Measurements from ENCODE around the gene ADGRG7.
A peak's percentile ranks its signal among the peaks of the same experiment; 100 is the strongest.

The ADGRG7 gene

DNA sequence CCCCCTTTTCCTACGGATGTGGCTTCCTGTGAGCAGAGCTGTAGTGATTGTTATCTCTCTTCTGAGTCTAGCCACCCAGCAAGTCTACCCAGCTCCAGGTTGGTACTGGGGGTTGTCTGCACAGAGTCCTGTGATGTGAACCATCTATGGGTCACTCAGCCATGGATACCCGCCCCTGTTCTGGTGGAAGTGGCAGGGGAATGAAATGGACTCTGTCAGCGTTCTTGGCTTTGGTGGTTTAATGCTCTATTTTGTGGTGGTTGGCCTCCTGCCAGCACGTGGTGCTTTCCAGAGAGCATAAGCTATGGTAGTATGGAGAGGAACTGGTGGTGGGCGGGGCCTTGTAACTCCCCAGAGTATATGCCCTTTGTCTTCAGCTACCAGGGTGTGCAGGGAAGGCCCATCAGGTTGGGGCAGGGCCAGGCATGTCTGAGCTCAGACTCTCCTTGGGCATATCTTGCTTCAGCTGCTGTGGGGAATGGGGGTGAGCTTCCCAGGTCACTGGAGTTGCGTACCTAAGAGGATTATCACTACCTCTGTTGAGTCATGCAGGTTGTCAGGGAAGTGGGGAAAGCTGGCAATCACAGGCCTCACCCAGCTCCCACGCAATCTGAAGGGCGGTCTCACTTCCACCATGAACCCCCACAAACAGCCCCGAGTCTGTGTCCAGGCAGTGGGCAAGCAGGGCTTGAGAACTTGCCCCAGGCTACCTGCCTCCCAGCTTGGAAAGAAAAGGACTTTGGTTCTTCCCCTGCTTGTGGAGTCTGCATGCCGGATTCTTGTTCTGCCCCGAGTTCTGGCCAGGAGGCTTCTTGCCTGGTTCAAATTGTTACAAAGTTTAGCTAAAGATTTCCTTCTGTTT lies 9.0 kb upstream of the ADGRG7 start:
- DNase-seq (ENCODE audit: low spot score) = no peak

DNA sequence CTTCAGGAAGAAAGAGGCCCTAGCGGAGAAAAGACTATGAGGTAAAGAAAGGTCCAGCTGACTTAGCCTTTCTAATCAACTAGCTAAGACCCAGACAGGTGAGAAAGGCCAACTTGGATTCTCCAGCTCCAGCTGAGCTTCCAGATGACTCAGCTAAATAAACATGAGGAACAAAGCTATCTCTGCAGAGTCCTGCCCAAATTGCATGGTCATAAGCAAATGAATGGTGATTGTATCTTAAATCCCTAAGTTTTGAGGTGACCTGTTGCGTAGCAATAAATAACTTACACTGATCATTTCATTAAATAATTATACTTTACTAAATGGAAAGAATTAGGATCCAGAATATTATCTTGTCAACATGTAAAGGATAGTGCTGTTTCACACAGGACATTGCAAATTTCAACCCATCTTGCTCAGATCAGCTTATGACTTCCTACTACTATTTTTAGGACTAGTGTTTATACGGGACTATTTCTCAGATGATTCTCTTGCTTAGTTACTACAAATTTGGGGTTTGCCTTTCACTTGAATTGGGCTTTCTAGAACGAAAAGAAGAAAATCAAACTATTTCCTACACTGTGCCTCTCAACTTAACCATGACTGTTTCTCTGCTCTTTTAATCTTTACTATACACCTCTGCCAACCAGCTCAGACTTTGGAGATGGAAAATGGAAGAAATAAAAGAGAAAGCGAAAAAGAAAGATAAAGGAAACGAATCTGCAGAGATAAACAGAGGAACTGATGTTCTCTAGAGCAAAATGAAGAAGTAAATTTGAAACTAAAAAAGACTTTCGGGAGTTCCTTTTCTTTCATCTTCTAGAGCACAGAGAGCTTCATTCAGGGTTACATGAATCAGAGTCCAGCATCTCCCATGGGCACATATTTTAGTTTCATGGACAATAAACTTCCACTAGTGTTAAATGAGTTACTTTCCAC lies 6.6 kb upstream of the ADGRG7 start:
- DNase-seq (ENCODE audit: low spot score) = peak; percentile 2

DNA sequence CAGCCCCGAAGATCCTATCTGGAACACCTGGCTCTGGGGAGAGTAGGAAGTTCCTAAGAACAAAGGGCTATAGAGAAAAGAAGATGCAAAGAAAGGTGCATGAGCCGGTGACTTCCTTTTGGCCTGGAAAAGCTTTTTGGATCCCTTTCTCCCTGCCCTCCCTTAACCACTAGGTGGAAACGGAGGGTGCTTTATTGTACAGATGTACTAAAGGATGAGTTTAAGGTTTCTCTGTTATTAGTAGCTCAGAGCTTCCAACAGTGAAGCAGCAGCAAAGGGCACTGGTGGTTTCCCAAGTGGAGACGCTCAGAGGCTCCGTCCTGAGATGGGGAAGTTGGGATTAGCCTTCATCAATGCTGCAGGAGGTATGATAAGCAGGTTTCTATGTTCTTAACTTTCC lies 5.9 kb upstream of the ADGRG7 start:
- peak; percentile 6 for DNase-seq (ENCODE audit: low spot score)

DNA sequence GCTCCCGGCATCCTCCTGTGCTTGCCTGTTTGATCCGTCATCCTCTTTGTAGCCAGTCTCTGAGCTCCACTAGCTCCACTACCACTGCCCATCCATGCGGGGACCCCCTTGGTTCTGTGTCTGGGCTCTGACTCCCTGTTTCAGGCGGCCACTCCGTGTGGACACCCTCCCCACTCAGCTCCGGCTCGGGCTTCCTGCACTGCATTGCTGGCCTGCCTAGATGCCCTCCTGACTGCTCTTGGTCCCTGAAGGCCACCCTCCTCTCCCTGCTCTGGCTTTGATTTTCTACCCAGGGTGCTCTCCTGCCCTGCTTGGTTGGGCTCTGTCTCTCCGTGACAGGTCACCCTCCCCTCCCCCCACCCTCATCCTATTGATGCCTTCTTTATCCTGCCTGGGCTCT lies 4.0 kb upstream of the ADGRG7 start:
- no peak for DNase-seq (ENCODE audit: low spot score)

DNA sequence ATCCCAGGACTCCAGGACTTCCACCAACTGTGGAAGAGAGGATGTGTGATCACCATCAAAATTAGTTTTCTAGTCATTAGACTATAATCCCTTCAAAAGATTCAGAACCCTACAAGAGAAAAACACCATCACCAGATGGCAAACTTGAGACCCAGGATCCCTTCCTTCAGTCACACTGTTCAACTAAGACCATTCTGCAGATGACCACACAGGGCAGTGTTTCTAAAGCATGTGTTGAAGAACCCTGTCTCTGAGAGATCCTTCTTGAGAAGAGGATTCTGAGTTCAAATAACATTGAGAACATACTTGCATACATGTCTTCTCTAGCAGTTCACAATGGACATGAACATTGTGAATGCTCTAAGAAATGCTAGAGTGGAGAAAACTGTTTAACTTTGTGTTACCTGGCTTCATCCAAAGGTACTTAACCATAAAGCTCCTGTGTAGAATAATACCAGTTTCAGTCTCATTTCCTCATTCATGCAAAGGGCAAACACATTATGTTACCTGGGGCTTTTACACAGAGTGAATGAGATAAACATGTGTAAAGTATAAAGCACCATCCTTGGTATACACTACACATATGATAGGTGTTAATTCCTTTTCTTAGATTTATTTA lies 2.4 kb upstream of the ADGRG7 start:
- DNase-seq (ENCODE audit: low spot score) = no peak

DNA sequence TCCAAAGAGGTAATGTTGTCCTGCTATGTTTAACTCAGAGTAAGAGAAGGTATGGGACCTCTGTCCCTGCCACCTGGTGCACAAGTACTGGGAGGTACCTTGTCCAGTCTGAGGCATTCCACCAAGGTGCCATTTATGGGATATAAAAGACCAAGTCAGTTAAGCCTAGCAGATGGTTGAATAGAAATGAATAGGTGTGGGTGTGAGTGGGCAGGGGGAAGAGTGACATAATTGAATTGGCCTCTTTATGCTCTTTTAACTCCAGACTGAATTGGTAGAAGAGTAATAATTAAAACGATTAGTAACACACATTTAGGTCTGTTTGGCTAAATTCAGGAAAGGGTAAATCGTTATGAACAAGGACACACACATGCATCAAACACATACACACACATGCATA lies 562 bp downstream of the ADGRG7 start:
- no peak for DNase-seq (ENCODE audit: low spot score)

DNA sequence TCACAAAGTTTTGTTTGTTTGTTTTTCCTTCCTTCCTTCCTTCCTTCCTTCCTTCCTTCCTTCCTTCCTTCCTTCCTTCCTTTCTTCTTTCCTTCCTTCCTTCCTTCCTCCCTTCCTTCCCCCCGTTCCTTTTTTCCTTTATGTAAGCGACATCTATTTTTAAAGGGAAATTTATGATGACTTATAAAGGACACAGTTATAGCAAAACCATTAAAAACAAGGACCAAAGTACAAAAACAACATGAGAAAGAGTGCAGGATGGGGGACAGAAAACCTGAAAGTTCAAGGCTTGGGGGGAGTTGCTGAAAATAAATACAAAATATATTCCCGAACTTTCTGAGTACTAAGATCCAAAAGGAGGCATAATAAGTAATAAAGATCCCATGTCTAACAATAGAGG lies 1.8 kb downstream of the ADGRG7 start:
- DNase-seq (ENCODE audit: low spot score) = no peak

DNA sequence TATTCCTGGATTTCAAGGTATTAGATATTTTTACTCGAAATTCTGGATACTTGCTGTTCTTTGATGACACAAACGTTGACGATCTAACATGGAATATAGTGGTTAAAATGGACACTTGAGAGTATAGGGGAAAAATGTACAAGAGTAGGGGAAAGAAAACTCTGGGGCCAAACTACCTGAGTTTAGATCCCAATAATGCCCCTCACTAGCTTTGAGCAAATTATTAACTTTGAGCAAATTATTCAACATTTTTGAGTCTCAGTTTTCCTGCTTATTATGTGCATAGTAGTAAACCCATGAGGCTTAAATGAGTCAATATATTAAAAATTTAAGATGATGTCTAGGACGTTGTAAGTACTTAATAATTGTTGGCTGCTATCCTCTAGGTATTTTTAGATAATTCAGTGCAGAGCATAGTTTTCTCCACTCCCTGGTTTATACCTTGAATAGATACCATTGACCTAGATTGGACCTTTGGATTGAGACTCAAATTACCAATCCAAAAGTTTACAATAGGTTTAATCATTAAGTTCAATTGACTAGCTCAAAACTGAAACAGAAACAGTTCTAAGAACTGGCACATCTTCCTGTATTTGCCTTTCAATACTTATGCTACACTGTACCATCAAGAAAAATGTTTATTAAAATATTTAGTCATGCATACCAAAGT lies 4.5 kb downstream of the ADGRG7 start:
- no peak for DNase-seq (ENCODE audit: low spot score)

DNA sequence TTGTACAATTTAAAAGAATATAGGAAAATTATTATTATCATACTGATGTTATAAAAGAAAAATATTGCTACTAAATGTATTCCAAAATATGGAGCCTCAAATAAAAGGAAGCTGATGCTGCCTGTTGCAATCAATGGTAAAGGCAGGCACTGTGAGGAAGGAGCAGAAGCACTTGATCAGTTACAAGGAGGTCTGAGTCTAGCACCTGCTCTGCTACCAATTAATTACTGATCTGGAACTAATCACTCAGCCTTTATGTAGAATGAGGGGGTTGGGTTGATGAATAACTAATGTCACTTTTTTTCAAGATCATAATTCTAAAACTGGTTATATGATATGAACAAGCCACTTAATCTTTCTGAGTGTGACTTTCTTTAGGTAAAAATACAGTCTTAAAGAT lies 5.5 kb downstream of the ADGRG7 start:
- DNase-seq (ENCODE audit: low spot score) = no peak

DNA sequence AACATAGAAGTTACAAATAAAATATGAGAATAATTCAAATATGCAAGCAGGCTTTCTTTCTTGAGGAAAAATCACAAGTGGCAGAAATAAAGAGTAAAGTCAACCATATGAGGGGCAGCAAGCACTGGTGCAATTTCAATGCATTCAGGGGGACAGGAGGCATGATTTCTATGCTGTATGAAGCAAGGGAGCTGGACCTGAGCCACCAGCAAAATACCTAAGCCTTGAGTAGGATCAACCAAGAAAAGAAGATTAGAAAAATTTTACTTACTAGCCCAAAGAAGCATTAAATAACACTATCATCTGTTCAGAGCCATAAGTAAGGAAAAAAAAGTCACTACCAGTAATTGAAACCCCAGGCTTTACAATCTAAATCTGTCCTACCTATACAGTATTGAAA lies 6.3 kb downstream of the ADGRG7 start:
- DNase-seq (ENCODE audit: low spot score) = no peak

DNA sequence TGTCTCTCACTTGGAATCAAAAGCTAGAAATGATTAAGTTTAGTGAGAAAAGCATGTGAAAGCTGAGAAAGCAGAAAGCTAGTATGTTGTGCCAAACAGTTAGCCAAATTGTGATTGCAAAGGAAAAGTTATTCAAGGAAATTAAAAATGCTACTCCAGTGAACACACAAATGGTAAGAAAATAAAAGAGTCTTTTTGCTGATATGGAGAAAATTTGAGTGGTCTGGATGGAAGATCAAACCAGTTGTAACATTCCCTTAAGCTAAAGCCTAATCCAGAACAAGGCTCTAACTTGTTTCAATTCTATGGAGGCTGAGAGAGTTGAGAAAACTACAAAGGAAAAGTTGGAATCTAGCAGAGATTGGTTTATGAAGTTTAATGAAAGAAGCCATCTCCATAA lies 11.8 kb downstream of the ADGRG7 start:
- DNase-seq (ENCODE audit: low spot score) = no peak

DNA sequence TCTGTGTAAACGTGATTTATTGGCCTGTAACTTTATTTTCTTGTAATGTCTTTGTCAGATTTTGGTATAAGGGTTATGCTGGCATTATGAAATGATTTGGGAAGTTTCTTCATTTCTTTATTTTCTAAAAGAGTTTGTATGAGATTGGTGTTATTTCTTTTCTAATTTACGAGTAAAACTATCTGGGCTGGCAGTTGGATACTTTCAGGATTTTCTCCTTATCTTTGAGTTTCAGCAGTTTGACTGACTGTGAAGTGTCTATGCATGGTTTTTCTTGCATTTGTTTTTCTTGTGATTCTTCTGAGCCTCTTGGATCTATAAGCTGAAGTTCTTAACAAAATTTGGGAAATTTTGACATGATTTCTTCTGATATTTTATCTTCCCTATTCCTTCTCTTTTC lies 18.1 kb downstream of the ADGRG7 start:
- DNase-seq (ENCODE audit: low spot score) = no peak

DNA sequence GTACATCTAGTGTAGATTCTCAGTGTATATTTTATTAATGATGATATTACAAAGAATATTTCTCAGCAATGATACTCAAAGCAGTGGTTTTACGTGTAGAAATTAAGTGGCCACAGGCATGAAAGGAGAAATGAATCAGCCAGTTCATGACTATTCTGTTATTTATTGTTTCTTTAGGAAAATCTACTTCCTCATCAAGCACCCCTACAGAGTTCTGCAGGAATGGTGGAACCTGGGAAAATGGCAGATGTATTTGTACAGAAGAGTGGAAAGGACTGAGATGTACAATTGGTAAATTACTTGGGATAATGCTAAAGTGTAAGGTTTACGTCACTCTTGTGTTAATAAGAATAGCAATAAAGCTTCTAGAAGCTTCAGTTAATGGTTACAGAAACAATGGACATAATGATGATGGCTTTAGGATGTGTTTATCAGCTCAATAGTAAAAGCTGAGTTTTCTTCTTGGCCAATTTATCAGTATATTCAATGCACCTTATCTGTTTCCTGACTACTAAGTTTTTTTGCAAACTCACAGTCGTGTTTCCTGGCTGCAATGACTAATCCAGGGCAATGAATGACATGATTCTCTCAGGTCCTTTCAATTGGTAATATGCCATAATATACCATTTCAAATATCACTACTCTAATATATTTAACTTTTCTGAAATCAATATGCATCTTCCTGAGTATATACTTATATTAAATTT lies 20.2 kb downstream of the ADGRG7 start:
- peak; percentile 60 for DNase-seq (ENCODE audit: low spot score)

DNA sequence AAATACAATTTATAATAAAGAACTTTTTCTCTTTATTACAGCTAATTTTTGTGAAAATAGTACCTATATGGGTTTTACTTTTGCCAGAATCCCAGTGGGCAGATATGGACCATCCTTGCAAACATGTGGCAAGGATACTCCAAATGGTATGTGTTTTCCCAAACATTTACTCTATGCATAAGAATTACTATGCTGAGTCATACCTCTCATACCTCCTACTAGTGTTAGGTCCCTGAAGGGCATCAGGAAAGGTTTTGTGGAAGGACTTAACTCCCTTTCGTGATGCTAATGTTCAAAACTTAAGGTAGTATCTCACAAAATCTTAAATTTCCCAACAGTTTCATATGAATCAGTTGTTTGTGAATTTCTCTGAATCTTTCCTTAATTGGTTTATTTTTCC lies 21.3 kb downstream of the ADGRG7 start:
- DNase-seq (ENCODE audit: low spot score) = no peak

DNA sequence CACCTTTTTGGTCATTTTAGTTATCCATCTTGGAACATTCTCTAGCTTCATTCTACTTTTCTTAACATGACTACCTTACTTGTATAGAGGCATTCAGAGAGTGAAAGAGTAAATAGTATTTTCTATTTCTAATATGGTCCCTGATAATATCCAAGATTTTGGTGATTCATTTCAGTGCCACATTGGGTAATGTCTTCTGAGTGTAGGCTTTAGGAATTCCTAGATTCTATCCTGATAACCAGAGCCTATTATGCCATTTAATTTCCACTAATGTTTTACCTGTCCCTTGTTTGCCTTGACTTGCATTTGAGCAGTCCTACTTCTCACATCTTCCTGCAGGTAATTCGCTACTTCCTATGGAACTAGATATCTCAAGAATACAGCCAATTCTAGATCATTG lies 21.8 kb downstream of the ADGRG7 start:
- no peak for DNase-seq (ENCODE audit: low spot score)

DNA sequence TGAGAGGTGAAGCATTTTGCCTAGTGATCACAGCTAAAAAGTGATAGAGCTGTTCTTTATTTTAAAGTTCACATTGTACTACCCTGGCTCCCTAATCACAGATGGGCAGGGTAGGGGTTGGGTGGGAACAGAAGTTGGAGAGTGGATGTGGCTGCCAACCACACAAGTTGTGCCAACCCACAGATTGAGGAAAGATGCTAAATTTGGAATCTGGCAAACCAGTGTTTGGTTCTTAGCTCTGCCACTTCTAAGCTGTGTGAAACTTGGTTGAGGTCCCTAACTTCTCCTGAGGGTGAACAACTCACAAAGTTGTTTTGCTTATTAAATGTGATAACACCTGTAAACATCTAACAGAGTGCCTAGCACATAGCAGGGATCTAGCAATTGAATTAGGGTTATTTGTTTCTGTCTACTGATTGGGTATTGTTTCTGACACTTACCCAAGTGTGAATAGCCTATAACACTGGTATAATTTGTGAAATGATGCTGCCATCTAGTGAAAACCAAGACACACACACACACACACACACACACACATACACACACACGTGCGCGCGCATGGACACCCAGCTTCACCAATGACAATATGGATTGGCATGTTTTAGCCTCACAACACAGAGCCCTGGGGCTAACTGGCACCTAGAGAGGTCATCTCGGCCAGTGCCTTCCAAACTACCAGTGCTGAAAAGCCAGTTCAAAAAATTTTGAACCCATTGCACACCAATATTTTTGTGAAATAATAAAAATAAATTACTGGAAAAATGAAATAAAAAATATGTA lies 25.3 kb downstream of the ADGRG7 start:
- no peak for DNase-seq (ENCODE audit: low spot score)

DNA sequence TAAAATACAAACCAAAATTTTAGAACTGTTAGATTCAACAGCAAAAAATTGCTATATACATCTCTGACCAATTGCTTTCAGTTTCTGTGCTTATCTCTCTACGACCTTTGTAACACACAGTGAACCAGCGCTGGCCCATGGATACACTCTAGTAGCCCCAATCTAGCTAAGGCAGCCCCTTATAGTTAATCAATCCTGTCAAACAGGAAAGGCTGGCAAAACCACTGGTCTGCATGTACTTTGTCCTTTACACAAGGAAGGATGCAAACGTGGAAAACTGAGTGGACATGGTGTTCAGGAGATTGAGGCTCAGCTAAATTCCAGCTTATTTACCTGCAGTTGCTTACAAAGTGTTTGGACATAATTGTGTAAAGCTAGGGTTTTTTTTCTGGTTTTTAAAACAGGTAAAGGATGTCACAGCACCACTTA lies 25.9 kb downstream of the ADGRG7 start:
- DNase-seq (ENCODE audit: low spot score) = no peak

DNA sequence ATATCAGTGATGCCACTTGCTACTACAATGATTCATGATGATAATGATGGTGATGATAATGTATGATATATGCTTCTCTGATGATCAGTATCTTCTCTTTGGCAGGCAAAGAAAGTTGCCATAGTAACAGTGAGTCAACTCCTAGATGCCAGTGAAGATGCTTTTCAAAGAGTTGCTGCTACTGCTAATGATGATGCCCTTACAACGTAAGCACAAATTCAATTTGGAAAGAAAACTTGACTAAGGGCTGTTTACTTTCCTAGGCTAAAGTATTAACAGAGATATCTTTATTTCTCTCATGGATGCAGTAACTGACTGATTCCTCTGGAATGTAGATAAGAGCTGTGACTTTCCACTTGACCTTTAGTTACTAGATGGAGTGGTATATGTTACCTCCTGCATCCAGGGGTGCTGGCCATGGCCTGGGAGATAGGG lies 27.8 kb downstream of the ADGRG7 start:
- no peak for DNase-seq (ENCODE audit: low spot score)

DNA sequence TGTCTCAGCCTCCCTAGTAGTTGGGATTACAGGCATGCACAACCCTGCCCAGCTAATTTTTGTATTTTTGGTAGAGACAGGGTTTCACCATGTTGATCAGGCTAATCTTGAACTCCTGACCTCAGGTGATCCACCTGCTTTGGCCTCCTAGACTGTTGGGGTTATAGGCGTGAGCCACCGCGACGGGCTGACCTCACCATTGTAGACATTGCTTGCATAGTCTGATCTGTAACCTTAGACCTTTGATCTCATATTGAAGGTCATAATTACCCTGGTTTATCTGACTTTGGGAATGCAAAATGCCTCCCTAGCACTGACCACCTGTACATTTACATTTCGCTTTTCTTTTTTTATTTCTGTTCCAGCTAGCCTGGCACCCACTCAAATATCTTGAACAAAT lies 31.2 kb downstream of the ADGRG7 start:
- no peak for DNase-seq (ENCODE audit: low spot score)

DNA sequence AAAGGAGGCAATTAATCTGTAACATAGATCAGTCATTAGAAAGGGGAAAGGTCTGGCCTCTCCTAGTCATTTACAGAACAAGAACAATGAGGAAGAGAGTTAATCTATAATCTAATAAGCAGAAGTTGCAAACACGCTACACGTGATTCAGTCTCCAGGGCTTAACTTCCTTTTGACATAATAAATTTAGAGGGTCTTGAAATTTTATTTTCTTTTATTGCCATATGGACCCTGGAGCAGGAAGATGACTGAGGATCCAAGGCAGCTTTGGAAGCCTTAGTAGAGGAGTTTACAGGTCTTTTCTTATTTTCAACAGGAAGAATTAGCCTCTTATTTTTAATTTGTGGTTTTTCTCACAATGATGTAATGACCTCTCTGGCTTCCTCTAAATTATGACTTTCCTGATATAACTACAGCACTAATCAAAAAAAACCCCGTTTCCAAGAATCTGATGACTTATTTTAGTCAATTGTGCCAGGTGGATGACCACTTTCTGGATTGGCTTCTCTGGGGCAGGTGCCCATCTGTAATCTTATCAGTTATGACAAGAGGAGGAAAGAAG lies 32.2 kb downstream of the ADGRG7 start:
- DNase-seq (ENCODE audit: low spot score) = no peak

All from kidney capillary endothelial cell (primary cell).